ENCODE results near the gene CLC.
"Not testable (repeated sequence)": the region's sequence is repeated elsewhere in the genome, so short reads cannot be mapped to it uniquely, and the experiment has no call there.

CLC gene

DNA sequence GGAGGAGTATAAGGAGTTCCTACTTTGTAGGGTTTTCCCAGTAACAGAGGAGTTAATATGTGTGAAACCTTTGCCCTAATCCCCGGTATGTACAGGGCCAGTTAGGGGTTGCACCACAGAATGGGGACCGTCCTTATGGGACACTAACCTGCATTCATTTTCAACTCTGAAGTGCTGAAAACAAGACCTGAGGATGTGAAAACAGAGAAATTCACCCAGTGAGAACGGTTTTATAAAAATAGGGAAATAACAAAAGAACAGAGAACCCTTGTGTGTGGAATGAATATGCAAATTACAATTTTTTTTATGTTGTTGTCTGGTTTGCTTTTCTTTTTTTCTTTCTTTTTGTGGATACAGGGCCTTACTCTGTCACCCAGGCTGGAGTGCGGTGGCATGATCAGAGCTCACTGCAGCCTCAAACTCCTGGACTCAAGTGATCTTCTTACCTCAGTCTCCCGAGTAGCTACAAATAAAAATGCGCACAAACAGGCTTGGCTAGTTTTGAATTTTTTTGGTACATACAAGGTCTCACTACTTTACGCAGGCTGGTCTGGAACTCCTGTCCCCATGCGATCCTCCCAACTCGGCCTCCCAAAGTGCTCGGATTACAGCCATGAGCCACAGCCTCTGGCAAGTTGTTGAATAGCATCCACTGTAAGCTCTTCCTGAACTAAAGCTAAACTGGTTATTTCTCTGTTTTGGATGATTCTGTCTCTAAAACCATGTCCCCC lies 10.6 kb downstream of the CLC start:
- no peak for DNase-seq

DNA sequence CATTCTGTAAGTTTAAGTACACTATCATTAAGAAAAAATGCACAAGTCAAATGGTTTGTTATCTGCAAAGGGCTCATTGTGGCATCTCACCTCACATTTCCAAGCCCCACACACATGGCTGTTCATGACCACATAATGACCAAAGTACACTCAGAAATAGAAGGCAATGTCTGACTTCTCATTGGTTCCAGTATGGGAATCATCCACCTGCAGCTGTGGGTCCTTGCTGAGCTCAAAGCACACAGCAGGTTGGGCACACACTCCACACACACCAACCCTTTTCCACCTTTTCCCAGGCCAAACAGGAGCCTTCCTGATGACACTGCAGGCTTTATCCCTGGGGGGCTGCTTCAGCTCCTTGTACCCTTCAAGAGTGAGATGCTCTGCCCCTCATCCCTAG lies 11.8 kb downstream of the CLC start:
- DNase-seq = no peak

DNA sequence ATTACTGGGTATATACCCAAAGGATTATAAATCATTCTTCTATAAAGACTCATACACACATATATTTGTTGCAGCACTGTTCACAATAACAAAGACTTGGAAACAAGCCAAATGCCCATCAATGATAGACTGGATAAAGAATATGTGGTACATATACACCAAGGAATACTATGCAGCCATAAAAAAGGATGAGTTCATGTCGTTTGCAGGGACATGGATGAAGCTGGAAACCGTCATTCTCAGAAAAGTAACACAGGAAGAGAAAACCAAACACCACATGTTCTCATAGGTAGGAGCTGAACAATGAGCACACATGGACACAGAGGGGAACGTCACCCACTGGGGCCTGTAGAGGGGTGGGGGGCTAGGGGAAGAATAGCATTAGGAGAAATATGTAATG lies 17.7 kb downstream of the CLC start:
- DNase-seq = not testable (repeated sequence)

- DNase-seq = no peak
Observed at GRCh38 chr19:39710333-39710890, 27.4 kb downstream of the CLC start.

GRCh38 chr19:39709026-39709872 lies 28.6 kb downstream of the CLC start:
- no peak for DNase-seq

GRCh38 chr19:39708594-39708993 lies 29.2 kb downstream of the CLC start:
- DNase-seq = no peak

DNA sequence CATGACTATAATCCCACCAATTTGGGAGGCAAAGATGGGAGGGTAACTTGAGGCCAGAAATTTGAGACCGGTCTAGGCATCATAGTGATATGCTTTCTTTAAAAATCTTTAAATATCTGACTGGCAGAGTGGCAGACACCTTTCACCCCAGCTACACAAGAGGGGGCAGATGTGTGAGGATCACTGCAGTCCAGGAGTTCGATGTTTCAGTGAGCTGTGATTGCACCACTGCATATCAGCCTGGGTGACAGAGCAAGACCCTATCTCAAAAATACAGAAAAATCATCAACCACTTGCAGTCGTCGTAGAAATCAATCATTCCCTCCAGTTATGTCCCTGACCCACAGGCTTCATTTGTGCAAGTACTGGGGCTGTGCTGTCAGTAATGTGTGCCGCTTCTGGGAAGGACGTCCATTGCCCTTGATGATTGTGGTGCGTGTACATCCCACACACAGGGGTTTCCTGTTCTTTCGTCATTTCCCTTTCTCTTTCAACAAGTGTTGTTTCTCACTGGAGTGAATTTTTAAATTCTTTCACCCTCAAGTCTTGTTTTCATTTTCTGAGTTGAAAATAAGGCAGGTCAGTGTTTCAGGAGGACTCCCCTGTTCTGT lies 32.1 kb downstream of the CLC start:
- DNase-seq = no peak

- DNase-seq = no peak
Observed at GRCh38 chr19:39704181-39705044, 33.4 kb downstream of the CLC start, which contains the start of gene LGALS14. TSS of gene LGALS14 (plus strand) at chr19:39704481. CDS start at chr19:39704529, 48 bp downstream.

GRCh38 chr19:39701291-39701690 lies 36.5 kb downstream of the CLC start:
- no peak for DNase-seq

DNA sequence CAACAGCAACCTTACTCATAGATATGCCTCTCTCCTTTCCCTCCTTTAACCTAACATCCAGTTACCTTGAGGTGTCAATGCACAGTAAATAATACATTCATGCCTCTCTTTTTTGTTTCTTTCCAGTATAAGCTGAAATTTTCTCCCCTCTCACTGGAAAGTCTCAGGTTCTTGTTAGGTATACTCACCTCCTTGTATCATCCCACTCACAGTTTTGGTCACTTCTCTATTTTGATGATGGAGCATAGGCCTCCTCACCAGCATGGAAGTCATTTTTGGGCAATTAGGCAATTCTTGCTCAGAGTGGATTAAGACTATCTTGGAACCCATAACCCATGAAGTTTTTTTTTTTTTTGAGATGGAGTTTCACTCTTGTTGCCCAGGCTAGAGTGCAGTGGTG lies 39.3 kb downstream of the CLC start:
- DNase-seq = no peak

GRCh38 chr19:39696387-39696786 lies 41.4 kb downstream of the CLC start:
- no peak for DNase-seq

DNA sequence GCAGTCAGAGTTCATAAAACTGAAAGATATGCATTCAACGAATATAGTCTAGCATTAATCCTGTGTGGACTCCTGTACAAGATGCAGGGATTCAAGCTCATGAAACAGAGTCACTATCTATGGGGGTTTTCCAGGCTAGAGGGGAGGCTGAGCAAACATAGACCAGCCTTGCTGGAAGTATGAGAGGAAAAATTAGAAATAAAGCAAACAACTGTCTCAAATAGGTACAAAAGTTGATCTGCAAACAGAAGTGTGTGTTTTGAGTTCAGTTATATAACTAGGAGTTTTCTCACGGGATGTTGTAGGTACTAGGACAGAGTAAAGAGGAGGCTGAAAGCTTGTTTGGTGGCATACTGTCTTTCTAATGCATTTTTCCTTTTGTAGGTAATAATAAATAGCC lies 42.1 kb downstream of the CLC start:
- no peak for DNase-seq

- DNase-seq = no peak
Observed at GRCh38 chr19:39692822-39693221, 45.0 kb downstream of the CLC start.

DNA sequence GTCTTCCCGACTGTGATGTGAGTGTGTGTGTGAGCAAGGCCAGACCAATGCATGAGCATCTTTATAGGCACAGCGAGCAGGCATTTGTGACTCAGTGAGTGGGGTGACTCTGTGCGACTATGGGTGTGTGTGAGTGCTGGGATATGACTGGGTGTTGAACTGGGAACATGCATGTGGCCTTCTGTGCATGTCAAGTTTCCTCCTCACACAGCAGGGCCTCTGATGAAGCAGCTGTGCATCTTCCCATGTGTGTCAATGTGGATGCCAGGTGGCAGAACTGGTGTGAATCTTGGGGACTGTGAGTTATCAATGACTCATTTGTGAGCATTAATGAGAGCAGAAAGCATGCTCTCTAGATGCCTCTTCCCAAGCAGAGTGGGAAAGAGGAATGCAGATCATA lies 45.7 kb downstream of the CLC start:
- no peak for DNase-seq

DNA sequence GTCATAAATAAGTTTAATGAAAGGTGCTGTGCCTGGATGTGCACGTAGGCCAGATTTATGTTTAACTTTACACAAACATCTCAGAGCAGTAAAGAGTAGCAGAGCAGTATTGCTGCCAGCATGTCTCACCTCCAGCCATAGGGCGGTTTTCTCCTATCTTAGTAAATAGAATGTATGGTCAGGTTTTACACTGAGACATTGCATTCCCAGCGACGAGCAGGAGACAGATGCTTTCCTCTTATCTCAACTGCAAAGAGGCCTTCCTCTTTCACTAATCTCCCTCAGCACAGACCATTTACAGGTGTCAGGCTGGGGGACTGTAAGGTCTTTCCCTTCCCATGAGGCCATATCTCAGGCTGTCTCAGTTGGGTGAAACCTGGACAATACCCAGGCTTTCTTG lies 49.2 kb downstream of the CLC start:
- DNase-seq = not testable (repeated sequence)

GRCh38 chr19:39686739-39687138 lies 51.1 kb downstream of the CLC start:
- DNase-seq = no peak

- DNase-seq = no peak
Observed at GRCh38 chr19:39684267-39684666, 53.6 kb downstream of the CLC start.

DNA sequence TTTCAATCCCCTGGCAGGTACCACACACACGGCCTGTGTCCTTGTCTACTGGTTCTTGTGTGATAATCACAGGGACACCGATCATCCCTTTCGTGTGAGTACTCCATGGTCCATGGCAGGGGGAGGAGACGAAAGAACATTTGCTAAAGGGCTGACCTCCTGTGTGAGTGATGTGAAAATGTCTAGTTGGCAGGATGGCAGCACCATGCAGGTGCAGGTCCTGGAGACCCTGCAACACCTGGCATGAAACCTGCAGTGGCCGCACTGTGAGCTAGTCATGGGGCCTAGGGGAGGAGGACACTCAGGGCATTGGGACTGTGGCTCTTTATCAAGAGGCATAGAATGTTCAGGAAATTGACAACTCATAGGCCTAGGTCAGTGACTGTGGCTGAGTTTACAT lies 56.4 kb downstream of the CLC start:
- DNase-seq = no peak

Data from cerebellar nuclear complex (tissue), 1 donor.